Measurements from ENCODE around the gene EFS.
A peak's percentile ranks its signal among the peaks of the same experiment; 100 is the strongest.
"Not testable (repeated sequence)": the region's sequence is repeated elsewhere in the genome, so short reads cannot be mapped to it uniquely, and the experiment has no call there.

The EFS gene

DNA sequence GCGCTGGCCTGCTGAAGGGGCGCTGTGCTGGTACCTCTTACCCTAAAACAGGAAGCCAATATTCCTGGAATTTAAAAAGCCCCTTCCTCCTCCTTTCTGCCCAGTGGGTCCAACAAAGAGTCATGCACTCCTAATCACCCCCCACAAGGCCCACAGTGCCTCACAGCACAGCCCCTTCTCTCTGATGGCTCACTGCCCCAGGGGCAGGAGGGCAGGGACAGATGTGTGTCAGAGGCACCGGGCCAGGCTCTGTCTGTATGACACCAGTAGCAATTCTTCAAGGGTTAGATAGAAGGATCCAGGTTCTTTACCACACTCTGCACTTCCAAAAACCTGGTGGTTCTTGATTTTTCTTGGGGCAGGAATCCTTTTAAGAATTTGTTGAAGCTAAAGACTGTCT is 34.2 kb upstream of the EFS start:
- DNase-seq (ENCODE audit: low spot score) = no peak

GRCh38 chr14:23398348-23398747 is 33.4 kb upstream of the EFS start:
- DNase-seq (ENCODE audit: low spot score) = no peak

DNA sequence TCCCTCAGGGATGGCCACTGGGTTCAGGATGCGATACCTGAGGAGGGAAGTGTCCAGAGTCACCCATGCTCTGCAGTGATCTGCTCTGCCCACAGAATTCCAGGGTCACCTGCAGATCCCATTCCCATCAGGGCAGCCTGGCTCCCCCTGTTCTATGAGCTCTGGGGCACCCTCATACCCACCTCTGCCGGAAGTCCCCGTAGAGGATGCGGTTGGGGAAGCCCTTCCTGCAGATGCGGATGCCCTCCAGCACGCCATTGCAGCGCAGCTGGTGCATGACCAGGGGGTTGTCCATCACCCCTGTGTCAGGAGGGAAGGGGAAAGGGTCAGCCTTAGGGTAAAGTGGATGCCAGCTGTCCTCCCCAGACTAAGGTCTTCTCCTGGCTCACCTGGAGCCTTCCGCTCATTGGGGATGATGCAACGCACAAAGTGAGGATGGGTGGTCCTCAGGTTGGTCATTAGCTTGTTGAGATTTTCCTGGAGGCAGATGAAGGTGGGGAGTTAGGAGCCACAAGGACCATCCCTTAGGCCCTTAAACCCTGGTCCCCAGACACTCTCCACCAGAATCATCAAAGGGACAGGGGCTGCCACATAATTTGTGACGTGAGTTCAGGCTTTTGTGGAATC is 31.9 kb upstream of the EFS start:
- no peak for DNase-seq (ENCODE audit: low spot score)

DNA sequence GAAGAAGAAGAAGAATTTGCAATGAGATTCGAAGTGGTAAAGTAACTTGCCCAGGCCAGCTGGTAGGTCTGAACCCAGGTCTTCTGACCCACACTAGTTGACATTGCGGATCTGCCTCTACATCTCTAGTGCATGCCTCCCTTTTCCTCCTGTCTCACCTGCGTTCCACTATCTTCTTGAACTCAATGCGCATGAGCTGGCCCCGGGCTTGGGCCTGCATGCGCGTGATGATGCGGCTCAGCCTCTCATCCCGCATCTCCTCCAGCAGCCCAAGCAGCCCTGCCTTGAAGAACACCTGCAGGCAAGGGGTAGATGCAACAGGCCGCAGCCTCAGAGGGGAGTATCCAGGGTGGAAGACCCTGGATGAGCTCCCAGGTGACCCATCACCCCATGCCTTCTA is 31.2 kb upstream of the EFS start:
- no peak for DNase-seq (ENCODE audit: low spot score)

- no peak for DNase-seq (ENCODE audit: low spot score)
Observed at GRCh38 chr14:23392613-23393012, 27.6 kb upstream of the EFS start.

DNA sequence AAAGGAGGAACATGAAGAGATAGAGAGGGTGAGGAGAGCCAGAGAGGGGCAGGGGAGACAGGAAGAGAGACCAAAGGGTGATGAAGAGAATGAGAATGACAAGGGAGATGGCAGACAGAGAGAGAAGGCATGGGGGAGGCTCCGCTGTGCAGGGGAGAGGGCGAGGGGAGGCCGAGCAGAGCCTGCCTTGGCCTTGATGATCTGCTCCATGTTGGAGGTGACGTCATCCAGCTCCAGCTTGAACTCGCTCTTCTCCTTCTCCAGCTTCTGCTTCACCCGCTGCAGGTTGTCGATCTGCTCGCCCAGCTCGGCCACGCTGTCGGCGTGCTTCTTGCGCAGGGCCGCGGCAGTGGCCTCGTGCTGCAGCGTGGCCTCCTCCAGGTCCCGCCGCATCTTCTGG is 24.9 kb upstream of the EFS start:
- DNase-seq (ENCODE audit: low spot score) = not testable (repeated sequence)

GRCh38 chr14:23389396-23389795 is 24.4 kb upstream of the EFS start:
- DNase-seq (ENCODE audit: low spot score) = no peak

DNA sequence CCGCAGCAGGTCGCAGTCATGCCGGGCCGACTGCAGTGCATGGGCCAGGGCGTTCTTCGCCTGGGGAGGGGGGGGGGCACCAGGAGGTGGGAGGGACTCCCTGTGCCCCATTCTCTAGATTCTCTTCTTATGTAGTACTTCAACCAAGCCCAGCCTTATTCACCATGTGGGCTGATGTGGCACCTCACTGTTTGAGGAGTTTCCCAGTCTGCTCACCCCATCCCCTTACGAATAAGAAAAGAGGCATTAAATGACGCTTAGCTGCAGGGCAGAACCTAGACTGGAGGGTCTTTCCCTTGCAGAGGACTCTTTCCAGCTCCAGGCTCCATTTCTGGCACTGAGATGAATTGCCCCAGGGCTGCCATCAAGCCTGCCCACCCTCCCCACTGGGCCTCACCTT is 24.0 kb upstream of the EFS start:
- no peak for DNase-seq (ENCODE audit: low spot score)

DNA sequence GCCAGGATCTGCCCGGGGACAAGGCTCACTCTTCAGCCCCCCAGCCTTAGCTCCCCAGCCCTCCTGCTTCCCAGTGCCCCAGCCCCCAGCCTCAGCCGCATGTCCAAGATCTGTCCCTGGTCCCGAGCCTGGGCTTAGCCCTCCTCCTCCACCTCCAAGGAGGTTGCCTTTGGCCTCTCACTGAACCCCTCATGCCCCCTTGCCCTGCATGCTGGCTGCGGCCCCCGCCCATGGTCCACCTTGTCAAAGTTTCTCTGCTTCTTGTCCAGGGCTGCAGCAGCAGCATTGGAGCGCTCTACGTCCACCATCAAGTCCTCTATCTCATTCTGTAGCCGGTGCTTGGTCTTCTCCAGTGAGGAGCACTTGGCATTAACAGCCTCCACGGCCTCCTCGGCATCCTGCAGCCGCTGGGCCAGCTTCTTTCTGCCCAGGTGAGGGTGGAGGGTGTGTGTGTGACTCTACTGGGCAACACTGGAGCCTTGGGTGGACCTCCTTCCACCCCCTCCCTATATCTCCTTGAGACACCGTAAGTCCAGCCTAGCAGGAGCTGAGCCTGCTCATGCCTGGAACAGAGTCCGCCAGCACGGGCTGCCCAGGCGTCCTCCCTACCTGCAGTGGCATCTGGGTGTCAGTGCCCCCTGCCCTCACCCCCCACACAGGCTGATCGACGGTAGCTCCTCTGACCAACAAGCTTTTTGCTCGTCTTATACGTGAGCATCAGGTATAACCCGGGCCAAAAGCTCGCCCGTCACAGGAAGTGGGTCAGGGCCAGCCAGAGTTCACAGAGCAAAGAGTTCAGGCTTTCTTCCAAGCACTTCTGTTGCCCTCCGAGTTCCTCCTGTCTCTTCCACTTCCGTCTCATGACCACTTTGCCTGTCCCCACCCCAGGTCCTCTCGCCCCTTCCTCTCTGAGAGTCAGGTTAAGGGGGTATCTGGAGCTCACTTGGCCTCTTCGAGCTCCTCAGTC is 23.2 kb upstream of the EFS start:
- no peak for DNase-seq (ENCODE audit: low spot score)

DNA sequence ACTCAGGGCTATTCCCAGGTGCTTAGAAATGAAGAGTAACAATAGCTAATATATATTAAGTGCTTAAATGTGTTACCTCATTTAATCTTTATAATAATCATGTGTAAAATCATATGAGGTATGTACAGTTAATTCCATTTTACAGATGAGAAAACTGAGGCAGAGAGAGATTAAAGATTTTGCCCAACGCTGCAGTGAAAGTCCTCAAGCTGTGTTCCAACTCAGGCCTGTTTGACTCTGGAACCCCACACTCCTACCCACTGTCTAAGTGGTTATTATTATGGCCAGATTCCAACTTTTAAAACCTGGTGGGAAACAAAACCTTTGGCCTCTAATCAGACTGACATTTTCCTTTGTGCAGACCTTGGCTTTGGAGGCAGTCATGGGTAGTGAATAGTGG is 22.0 kb upstream of the EFS start:
- no peak for DNase-seq (ENCODE audit: low spot score)

DNA sequence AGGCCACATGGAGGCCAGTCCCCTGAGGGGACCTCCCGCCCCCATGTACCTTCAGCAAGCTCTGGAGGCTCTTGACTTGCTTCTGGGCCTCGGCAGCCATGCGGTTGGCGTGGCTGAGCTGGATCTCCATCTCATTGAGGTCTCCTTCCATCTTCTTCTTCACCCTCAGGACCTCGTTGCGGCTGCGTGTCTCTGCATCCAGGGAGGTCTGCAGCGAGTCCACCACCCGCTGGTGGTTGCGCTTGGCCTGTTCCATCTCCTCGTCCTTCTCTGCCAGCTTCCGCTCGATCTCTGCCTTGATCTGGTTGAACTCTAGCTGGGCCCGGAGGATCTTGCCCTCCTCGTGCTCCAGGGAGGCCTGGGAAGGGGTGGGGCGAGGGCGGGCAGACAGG is 21.3 kb upstream of the EFS start:
- not testable (repeated sequence) for DNase-seq (ENCODE audit: low spot score)

GRCh38 chr14:23385642-23386265 is 20.8 kb upstream of the EFS start:
- DNase-seq (ENCODE audit: low spot score) = no peak

GRCh38 chr14:23385244-23385641 is 20.3 kb upstream of the EFS start:
- no peak for DNase-seq (ENCODE audit: low spot score)

DNA sequence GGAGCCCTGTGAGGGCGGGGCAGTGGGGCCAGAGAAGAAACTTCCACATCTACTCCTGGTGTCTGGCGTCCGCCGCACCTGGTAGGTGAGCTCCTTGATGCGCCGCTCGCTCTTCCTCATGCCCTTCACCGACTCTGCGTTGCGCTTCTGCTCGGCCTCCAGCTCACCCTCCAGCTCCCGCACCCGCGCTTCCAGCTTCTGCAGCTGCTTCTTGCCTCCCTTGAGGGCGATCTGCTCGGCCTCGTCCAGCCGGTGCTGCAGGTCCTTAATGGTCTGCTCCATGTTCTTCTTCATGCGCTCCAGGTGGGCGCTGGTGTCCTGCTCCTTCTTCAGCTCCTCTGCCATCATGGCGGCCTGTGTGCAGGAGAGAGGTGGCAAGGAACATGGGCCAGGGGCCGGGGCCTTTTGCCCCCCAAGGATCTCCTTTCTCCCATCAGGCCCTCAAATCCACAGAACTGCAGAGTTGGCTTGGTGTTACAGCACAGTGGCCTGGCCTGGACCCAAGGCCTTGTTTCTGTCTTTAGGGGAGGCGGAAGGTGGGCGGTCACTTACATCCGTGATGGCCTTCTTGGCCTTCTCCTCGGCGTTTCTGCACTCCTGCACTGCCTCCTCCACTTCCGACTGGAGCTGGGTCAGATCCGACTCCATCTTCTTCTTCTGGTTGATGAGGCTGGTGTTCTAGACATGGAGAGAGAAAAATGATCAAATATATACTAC is 19.6 kb upstream of the EFS start:
- no peak for DNase-seq (ENCODE audit: low spot score)

DNA sequence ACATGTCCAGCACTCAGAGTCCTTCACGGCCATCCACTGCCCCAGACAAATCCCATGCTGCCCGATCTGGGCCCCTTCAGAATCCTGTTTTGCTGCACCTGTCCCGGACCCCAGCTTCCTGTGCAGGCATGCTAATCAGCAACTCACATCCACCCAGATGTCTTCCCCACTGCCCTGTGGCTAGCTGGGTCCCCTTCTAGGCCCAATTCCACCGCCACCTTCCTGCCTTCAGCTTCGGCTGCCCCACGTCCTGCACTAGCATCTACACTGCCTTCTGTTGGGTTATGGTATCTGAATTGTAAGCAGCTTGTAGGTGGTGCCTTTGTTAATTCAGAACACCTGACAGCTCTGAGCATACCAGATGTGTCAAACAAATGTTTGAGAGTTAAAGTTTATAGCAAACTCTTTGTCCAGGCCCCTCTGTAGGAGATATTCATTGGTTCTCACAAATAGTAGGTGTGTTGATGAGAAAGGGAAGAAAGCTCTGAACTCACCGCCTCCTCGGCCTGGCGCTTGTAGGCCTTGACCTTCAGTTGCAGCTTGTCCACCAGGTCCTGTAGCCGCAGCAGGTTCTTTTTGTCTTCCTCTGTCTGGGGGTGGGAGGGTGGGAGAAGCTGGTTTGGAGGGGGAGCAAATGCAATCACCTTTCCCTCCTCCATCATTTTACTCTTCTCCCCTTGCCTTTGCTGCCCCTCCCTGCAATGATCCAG is 17.9 kb upstream of the EFS start:
- no peak for DNase-seq (ENCODE audit: low spot score)

GRCh38 chr14:23382276-23382675 is 17.3 kb upstream of the EFS start:
- no peak for DNase-seq (ENCODE audit: low spot score)

GRCh38 chr14:23381871-23382270 is 16.9 kb upstream of the EFS start:
- DNase-seq (ENCODE audit: low spot score) = no peak

GRCh38 chr14:23380976-23381375 is 16.0 kb upstream of the EFS start:
- no peak for DNase-seq (ENCODE audit: low spot score)

- no peak for DNase-seq (ENCODE audit: low spot score)
Observed at GRCh38 chr14:23380197-23380914, 15.4 kb upstream of the EFS start.

DNA sequence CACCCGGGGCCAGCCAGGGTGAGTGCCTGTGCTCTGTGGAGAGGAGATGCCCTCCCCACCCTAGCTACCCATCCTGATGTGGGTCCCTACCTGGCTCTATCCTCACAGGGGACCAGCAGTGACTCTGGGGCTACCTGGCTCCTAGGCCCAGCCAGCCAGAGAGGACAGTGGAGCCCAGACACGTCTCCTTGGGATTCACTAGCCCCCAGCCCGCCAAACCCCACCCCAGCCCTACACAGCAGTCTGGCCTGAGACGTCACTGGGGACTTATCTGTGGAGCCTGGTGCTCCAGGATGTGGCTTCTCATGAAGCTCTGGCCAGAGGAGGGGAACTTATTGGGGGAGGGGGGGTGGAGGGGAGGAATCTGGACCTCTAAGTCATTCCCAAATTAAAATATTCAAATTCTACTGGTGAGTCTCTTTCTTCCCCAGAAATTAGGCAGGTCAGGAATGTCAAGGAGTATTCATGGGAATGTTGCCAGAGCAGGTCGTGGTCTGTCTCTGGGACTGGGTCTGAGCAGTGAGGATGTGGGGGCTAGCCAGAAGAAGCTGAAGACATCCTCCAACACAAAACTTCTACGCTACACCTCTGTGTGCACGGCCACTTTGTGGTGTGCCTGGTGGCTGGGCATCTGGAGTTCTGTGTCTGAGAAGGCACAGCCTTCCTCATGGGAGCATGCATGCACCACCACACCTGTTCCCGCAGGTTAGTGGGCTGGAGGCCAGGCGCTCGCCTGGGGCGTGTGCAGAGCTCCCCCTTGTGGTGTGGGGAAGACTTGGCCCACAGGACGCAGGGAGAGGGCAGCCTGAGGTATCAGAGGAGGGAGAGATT is 14.6 kb upstream of the EFS start:
- peak; percentile 80 for DNase-seq (ENCODE audit: low spot score)
